ENCODE data around the gene HUS1B.
"Not testable (repeated sequence)": the region's sequence is repeated elsewhere in the genome, so short reads cannot be mapped to it uniquely, and the experiment has no call there.

The HUS1B gene

DNA sequence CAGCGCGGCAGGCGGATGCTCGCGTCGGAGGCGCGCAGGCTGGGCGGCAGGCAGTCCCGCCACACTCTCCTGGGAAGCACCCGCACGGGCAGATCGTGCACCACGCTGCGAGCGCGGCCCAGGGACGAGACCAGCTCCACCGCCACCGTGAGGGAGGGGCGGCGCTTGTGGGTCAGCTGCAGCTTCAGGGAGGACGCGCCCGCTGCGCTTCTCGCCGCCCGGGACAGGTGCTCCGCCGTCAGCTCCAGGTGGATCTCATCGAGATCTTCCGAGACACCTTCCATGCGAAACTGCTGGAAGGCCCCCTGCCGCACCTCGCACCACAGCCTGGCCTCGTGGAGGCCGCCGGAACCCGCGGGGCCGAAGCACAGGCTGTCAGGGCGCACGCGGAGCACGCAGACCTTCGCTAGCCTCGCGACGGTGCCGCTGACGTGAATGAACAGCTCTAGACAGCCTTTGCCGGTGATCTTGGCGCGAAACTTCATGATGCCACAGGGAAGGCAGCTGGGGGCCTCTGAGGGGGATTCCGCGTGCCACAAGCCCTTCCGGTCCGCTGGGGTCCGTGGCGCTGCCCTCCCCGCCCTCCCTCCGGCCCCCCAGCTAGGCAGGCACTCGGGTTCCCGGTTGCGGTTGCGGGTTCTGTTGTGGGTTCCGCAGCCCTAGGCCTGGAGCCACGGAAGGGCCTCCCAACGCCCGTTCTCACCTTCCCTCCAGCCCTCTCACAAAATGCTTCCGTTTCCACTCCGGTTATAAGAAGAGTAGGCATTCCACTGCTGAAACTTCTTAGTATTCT, at the start of gene HUS1B:
TSS of gene HUS1B (minus strand) at position 641 of the 793 bp plus-strand sequence. CDS start at position 485, 156 bp downstream.
- DNase-seq (ENCODE audit: low spot score), result no peak

DNA sequence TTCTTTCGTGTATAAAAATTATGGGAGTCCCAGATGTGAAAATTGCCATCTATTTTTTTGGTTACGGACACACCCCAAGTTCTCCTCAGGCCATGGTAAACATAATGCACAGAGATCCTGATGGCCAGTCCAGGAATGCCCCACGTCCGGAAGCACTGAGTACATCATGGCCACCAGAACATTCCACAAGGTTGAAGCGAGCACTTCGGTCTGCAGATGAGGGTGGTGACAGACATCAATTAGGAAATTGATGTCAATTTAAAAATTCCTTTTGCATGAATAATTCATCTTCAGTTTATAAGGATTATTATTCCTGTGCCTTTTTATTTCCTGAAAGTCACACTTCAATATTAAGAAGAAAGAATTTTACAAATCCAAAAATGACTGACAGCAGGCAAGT, 49.2 kb upstream of the HUS1B start:
- no peak for DNase-seq (ENCODE audit: low spot score)

DNA sequence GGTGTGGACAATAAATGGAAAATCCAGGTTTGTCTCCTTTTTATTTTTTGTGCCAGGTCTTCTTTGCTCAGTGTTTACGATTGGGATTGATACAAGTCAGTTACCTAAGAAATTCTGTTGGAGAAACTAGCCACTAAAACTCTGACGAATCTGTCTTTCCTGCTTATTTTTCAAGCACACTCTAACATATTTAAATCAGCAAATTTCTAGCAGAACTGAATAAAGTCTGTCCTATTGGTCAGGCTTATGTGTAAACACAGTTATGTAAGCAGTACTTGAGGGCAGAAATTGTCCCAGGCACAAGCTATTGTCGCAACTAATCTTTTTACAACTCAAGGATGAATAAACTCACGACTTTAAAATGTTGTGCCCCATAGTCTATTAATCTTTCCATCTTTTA, 48.1 kb upstream of the HUS1B start:
- no peak for DNase-seq (ENCODE audit: low spot score)

DNA sequence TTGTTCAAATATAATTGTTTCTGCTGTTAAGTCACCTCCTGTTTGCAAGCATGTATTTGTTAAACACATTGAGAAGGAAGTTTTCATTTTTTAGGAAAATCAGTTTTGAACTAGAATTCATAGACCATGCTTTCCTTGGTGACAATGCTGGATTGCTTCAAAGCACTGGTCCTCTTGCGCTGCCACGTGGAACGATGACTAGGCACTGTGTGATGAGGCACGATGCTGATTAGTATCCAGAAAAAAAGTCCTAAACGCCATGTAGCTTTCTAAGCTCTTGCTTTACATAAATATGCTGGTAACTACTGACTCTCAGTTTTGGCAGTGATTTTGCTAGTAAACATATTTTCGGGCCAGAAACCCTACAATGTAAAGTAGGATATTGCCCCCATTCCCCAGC, 47.1 kb upstream of the HUS1B start:
- no peak for DNase-seq (ENCODE audit: low spot score)

GRCh38 chr6:703552-703951, 46.7 kb upstream of the HUS1B start:
- no peak for DNase-seq (ENCODE audit: low spot score)

- no peak for DNase-seq (ENCODE audit: low spot score)
Measured at GRCh38 chr6:701700-702479, 45.0 kb upstream of the HUS1B start.

DNA sequence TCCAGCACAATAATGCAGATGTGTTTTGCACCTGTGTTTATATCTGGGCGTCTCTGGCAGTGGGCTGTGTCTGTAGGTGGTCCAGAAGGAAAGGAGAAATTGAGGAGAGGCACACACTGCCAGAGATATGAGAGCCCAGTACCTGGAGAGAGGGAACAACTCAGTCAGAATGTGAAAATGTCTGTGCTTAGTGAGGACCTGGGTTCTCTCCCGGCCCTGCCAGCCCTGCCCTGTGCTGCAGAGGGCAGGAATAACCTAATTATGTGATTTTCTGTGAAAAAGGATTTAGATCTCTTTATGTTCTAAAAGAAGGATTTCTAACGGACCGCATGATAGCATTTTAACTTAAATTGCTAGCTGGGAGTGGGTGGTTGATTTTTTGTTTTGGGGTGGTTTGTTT, 44.3 kb upstream of the HUS1B start:
- DNase-seq (ENCODE audit: low spot score), result no peak

GRCh38 chr6:700490-700889, 43.6 kb upstream of the HUS1B start:
- DNase-seq (ENCODE audit: low spot score), result no peak

DNA sequence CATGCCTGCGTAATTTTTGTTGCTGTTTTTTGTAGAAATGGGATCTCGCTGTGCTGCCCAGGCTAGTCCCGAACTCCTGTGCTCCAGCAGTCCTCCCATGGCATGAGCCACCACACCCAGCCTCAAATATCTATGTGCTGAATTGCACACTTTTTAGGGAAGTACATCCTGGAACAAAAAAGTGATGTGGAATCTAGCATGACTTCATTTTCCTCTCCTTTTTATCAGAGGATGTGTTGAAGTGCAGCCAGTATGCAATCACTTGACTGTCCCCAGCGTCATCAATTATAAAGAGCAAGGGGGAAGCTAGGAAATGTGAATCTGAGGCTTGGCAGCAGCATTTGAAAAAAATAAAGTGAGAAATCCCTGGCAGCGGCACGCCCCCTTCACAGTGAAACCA, 42.4 kb upstream of the HUS1B start:
- DNase-seq (ENCODE audit: low spot score), result no peak

GRCh38 chr6:694431-695126, 37.7 kb upstream of the HUS1B start:
- DNase-seq (ENCODE audit: low spot score), result not testable (repeated sequence)

DNA sequence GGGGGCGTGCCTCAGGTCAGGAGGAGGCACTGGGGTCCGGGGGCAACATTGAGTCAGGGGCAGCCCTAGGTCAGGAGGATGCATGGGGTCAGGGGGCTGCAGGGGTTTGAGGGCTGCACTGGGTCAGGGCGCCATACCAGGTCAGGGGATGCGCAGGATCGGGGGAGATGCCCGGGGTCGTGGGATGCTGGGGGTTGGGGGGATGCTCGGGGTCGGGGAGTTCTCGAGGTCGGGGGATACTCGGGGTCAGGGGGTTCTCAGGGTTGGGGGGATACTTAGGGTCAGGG, 36.8 kb upstream of the HUS1B start:
- no peak for DNase-seq (ENCODE audit: low spot score)

DNA sequence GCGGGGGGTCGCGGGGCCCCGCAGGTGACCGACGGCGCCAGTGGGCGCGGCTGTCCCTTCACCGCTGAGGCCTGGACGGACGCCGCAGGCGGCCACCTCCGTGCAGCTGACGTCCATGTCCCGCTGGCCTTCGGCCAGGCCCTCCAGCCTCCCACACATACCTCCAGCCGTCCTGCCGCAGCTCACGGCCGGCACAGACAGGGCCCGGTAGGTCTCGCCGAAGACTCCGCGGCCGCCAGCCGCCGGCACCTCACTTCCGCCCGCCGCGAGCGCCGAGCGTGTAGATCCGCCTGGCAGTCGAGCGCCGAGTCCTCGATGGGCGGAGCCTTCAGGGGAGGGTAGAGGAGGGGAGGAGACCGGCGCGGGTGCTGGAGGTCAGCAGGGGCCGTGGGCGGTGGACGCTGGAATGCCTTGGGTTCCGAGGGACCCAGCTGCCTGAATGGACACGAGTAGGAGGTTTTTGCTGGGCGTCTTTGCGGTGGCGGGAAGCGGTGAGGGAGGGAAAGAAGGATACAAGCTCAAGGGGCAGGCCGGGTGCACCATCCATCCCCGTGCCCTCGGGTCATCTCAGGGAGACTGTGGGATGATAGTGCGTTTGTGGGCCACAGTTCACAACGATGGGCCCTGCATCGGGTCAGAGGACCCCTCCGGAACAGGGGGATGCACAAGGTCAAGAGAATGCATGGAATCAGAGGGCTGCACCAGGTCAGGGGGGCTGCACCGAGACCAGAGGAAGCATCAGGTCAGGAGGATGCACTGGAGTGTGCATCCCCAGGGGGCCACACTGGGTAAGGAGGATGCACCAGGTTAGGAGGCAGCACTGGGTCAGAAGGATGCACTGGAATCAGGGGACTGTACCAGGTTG, 36.2 kb upstream of the HUS1B start, which contains the start of gene EXOC2:
TSS of gene EXOC2 (minus strand) at position 282 of the 865 bp plus-strand sequence. CDS start 55,321 bp downstream, outside the sequence.
- DNase-seq (ENCODE audit: low spot score), result peak; percentile 91

DNA sequence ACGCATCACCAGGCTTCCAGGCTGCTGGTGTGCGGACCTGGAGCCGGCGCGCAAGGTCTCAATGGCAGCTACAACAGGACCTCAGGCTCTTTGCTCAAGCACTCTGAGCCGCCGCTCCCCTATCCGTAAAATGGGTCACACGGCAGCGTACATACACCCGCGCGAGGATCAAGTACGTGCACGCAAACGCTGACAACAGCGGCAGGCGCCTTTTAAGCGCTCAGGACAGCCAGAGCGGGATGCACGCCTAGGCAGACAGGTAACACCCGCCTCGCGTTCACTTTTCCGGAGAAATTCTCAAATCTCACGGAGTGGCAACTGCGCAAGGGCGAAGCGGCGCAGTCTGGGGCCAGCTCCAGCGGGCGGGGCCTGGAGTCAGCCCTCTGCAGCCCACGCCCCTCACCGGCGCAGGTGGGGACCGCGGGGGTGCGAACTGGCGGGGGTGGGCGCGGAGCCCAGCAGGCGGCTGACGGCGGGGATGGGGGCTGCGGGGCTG, 35.5 kb upstream of the HUS1B start:
- peak; percentile 81 for DNase-seq (ENCODE audit: low spot score)

DNA sequence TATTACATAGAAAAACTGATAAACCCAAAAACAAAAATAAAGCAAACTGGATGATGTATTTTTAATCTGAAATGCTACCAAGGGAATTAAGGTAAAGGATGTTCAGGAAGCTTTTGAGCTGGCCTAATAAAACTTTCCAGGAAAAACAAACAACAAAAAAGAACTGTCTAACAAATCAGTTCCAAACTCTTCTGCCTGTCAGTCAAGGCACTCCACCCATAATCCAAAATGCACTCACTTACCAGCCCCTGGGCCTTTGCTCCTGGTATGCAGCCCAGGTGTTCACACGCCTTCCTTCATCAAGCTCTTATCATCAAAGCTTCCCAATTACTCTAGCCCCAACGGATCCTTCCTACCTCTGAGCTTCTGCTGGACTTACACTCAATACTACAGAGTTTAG, 32.3 kb upstream of the HUS1B start:
- no peak for DNase-seq (ENCODE audit: low spot score)

GRCh38 chr6:686497-686896, 29.6 kb upstream of the HUS1B start:
- no peak for DNase-seq (ENCODE audit: low spot score)

DNA sequence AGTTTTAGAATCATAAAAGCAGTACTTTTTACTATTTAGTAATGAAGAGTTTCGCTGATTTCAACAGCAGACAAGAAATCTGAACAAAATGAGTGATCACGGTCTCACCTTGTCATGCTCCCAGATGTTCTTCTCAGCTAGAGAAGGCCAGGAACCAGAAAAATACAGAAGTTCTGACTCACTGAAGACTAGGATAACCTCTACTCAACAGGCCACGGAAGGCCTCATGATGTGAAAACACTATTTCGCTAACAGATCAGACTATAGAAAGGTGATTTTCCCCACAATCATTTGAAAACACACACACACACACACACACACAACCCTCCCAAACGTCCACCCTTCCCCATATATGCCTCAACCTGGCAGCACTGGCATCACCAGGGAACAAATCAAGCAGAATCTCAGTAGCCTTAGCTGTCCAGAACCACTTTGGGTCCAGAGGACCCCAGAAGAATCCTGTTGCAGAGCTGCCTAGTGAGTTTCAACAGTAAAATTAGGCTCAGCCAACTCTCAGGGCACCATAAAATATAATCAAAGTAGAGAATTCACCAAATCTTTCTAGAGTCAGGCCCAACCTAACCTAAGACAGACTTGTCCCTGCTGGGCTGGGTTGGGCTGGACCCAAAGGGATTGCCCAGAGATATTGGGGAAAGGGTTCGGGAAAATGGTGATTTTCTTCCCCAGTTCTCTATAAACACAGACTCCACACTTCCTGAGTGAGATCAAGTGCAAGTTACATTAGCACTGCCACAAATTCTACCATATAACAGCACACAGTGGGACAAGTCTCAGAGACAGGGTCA, 28.1 kb upstream of the HUS1B start:
- peak; percentile 87 for DNase-seq (ENCODE audit: low spot score)

GRCh38 chr6:683742-684440, 27.0 kb upstream of the HUS1B start:
- DNase-seq (ENCODE audit: low spot score), result peak; percentile 22

DNA sequence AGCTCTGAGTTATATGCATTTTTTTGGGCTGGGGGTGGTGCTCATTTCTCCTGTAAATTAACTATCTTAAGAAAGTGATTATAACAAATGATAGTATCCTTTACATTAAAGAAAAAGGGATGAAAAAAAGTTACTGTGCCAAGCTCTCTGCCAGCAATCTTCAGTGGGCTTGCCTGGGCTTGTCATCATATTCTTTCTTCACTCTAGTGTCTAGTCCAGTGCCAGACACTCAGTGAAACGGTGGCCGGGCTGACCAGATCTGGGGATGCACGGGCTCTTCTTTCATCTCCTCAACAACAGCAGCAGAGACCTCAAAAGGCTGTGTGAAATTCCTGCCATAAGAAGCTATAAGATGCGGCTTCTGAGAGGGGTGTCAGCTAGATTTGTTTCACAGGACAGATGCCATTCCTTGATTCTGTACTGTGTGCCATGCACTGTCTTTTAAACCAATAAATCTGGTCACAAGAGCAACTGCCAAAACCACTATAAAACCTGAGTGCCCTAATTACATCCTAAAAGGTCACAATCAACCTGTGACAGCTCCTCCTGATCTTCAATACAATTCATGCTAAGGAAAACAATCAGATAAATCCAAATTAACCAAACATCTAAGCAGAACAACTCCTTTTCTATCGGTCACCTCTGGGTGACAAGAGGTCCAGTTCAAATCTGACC, 23.9 kb upstream of the HUS1B start:
- DNase-seq (ENCODE audit: low spot score), result no peak

- DNase-seq (ENCODE audit: low spot score), result no peak
Measured at GRCh38 chr6:680251-680650, 23.4 kb upstream of the HUS1B start.

GRCh38 chr6:679282-679681, 22.4 kb upstream of the HUS1B start:
- DNase-seq (ENCODE audit: low spot score), result no peak

Data from activated CD4-positive, alpha-beta T cell treated with anti-CD3 and anti-CD28 coated beads, Interleukin-2, Interleukin-4, amounts not matched to agents 100 ng/mL and 50 ng/mL, durations not matched to agents 16 hours and 8 hours (primary cell).